ENCODE data around the gene DYRK1B.

Gene DYRK1B

GRCh38 chr19:39833160-39833463 lies 850 bp downstream of the DYRK1B start (continued):
- TF ChIP-seq, protein P1, sequence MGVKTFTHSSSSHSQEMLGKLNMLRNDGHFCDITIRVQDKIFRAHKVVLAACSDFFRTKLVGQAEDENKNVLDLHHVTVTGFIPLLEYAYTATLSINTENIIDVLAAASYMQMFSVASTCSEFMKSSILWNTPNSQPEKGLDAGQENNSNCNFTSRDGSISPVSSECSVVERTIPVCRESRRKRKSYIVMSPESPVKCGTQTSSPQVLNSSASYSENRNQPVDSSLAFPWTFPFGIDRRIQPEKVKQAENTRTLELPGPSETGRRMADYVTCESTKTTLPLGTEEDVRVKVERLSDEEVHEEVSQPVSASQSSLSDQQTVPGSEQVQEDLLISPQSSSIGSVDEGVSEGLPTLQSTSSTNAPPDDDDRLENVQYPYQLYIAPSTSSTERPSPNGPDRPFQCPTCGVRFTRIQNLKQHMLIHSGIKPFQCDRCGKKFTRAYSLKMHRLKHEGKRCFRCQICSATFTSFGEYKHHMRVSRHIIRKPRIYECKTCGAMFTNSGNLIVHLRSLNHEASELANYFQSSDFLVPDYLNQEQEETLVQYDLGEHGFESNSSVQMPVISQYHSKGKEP (tag by site-specific recombination; IDR thresholded peaks at IDR 0.05): peak; percentile 60; the same call in 1 of the 2 replicates
- TF ChIP-seq ZNF555 (tag by site-specific recombination; conservative IDR thresholded peaks at IDR 0.05) (no peak), SALL2 (tag by site-specific recombination; IDR thresholded peaks at IDR 0.05; ENCODE audit: borderline replicate concordance) (no peak), MEIS1 (CRISPR knock-in tag; IDR thresholded peaks at IDR 0.05; ENCODE audit: borderline replicate concordance) (no peak), ZNF785 (tag by site-specific recombination; IDR thresholded peaks at IDR 0.05) (0 out of 2 replicates have a peak, but pooled peaks have one; percentile 73), ZNF112 (tag by site-specific recombination; IDR thresholded peaks at IDR 0.05) (no peak), ZNF560 (tag by site-specific recombination; IDR thresholded peaks at IDR 0.05; ENCODE audit: borderline replicate concordance) (no peak), ZNF645 (tag by site-specific recombination; IDR thresholded peaks at IDR 0.05) (0 out of 2 replicates have a peak, but pooled peaks have one; percentile 19), ZNF561 (tag by site-specific recombination; IDR thresholded peaks at IDR 0.05; ENCODE audit: borderline replicate concordance) (peak; percentile 89), ZNF596 (tag by site-specific recombination; IDR thresholded peaks at IDR 0.05) (0 out of 2 replicates have a peak, but pooled peaks have one; percentile 73), ZNF837 (tag by site-specific recombination; IDR thresholded peaks at IDR 0.05) (0 out of 2 replicates have a peak, but pooled peaks have one; percentile 19), ZNF529 (tag by site-specific recombination; IDR thresholded peaks at IDR 0.05; ENCODE audit: insufficient replicate concordance) (no peak), CTCF (tag by site-specific recombination; IDR thresholded peaks at IDR 0.05) (0 out of 2 replicates have a peak, but pooled peaks have one; percentile 7), ZNF239 (tag by site-specific recombination; IDR thresholded peaks at IDR 0.05) (peak; percentile 49; the same call in 1 of the 2 replicates), ZFP69B (tag by site-specific recombination; IDR thresholded peaks at IDR 0.05) (no peak), ZNF530 (tag by site-specific recombination; IDR thresholded peaks at IDR 0.05; ENCODE audit: low read depth) (0 out of 2 replicates have a peak, but pooled peaks have one; percentile 6)
- TF ChIP-seq, protein P2, sequence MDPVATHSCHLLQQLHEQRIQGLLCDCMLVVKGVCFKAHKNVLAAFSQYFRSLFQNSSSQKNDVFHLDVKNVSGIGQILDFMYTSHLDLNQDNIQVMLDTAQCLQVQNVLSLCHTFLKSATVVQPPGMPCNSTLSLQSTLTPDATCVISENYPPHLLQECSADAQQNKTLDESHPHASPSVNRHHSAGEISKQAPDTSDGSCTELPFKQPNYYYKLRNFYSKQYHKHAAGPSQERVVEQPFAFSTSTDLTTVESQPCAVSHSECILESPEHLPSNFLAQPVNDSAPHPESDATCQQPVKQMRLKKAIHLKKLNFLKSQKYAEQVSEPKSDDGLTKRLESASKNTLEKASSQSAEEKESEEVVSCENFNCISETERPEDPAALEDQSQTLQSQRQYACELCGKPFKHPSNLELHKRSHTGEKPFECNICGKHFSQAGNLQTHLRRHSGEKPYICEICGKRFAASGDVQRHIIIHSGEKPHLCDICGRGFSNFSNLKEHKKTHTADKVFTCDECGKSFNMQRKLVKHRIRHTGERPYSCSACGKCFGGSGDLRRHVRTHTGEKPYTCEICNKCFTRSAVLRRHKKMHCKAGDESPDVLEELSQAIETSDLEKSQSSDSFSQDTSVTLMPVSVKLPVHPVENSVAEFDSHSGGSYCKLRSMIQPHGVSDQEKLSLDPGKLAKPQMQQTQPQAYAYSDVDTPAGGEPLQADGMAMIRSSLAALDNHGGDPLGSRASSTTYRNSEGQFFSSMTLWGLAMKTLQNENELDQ (tag by site-specific recombination; IDR thresholded peaks at IDR 0.05; ENCODE audit: low read depth): no peak

- H3K9me3 ChIP-seq (ENCODE audit: control insufficient read depth, insufficient read depth, low read depth, low read length): no peaks in the 10 kb centered on the region
- H3K36me3 ChIP-seq (ENCODE audit: control insufficient read depth in 2 of 2, insufficient read depth in 1 of 2, low read length in 2 of 2): peaks cover 79 to 80% of the 10 kb centered on the region in 2 experiments
- H3K4me1 ChIP-seq (ENCODE audit: control insufficient read depth, insufficient read depth, low read length): peaks cover 18% of the 10 kb centered on the region
- peak overlapping the region; percentile 64 for H3K4me3 ChIP-seq (ENCODE audit: low read depth, low read length)
- peak overlapping the region; percentile 95 for H3K27ac ChIP-seq (ENCODE audit: extremely low read depth, low read depth, low read length)
- ChIA-PET POLR2A (interaction anchor here (1.1 to 2.2 kb wide), 4 partner anchors 8 to 28 kb away, joined by 4 to 124 read pairs (median 18); partner anchors contain the start of gene FBL), CTCF (interaction anchor here (2.1 to 2.2 kb wide), 3 partner anchors 12 to 138 kb away, joined by 6 to 63 read pairs (median 16); partner anchors contain the start of genes FBL and PSMC4)
- TF ChIP-seq ZBTB1 (tag by site-specific recombination; IDR thresholded peaks at IDR 0.05) (no peak), PRDM2 (tag by site-specific recombination; IDR thresholded peaks at IDR 0.05; ENCODE audit: borderline replicate concordance) (no peak), SALL2 (tag by site-specific recombination; IDR thresholded peaks at IDR 0.05; ENCODE audit: borderline replicate concordance) (no peak)
These were observed 1.4 kb downstream of the DYRK1B start for GRCh38 chr19:39832341-39833083.
